Esophagus (tissue), 2 donors: Measurements from ENCODE around the gene TEX28. TPM values are rescaled to one million over a fixed set of nuclear protein-coding genes. Genes with fewer than 3 reads are reported as not detected.
"Not testable (repeated sequence)": the region's sequence is repeated elsewhere in the genome, so short reads cannot be mapped to it uniquely, and the experiment has no call there.

ENCODE experiments used
- H3K27ac ChIP-seq, 2 donors: one replicate each; pipeline ENCODE4 v1.5.1; 2013; ENCODE audit warnings: low read depth in 2 of 2, mild to moderate bottlenecking in 2 of 2, inconsistent platforms in 1 of 2, low read length in 1 of 2, moderate library complexity in 1 of 2
- H3K27me3 ChIP-seq, 2 donors: one replicate each; pipeline ENCODE4 v1.6.1; 2013; ENCODE audit warnings: low read length in 2 of 2, control low read depth in 1 of 2, mild to moderate bottlenecking in 1 of 2; ENCODE audit not compliant: insufficient read depth in 2 of 2, control insufficient read depth in 1 of 2
- H3K36me3 ChIP-seq, 2 donors: one replicate each; pipeline ENCODE4 v1.6.1; 2013; ENCODE audit warnings: low read length in 1 of 2; ENCODE audit not compliant: control insufficient read depth in 2 of 2, insufficient read depth in 2 of 2
- H3K4me1 ChIP-seq, 2 donors: one replicate each; pipeline ENCODE4 v1.6.1; 2013; ENCODE audit warnings: low read length in 1 of 2; ENCODE audit not compliant: control insufficient read depth in 2 of 2, insufficient read depth in 2 of 2
- H3K4me3 ChIP-seq, 2 donors: one replicate each; pipeline ENCODE4 v1.5.1; 2013; ENCODE audit warnings: low read length in 2 of 2, mild to moderate bottlenecking in 2 of 2, low read depth in 1 of 2, moderate library complexity in 1 of 2
- H3K9me3 ChIP-seq, 2 donors: one replicate each; pipeline ENCODE4 v1.6.1; 2013; ENCODE audit warnings: mild to moderate bottlenecking in 2 of 2, low read depth in 1 of 2, low read length in 1 of 2, moderate library complexity in 1 of 2; ENCODE audit not compliant: control insufficient read depth in 2 of 2, insufficient read depth in 1 of 2
- WGBS, 2 donors: extraction: QIAGEN DNeasy Blood & Tissue Kit; methylation state at CpG; one replicate each; pipeline ENCODE4 v1.1.7; 2013; 5-methylcytosine and 5-hydroxymethylcytosine counted together
- polyA plus RNA-seq, 2 donors: library from polyadenylated mRNA; stranded (reverse); fragments of 200-250 nt; gene quantifications; one replicate each; pipeline ENCODE4 v1.2.3, GENCODE V29; 2013
- donor health status: healthy with polysubstance abuse.
- donor health status: Bipolar disorder and iron deficiency.

TEX28 gene
- polyA plus RNA-seq, 2 donors: not detected

DNA sequence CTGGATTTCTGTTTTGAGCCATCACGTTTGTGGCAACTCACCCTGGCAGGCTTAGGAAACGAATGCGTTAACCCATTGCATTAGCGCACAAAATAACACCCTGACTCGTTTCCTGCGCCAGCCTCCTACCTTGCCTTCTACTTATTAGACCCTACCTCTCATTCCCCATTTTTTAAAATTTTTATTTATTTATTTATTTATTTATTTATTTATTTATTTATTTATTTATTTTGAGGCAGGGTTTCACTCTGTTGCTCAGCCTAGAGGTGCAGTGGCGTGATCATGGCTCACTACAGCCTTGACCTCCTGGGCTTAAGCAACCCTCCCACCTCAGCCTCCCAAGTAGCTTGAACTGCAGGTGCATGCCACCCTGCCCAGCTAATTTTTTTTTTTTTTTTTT, 8.1 kb upstream of the TEX28 start:
- not testable (repeated sequence) for H3K4me1 ChIP-seq, H3K27ac ChIP-seq, H3K27me3 ChIP-seq, H3K9me3 ChIP-seq, H3K4me3 ChIP-seq, H3K36me3 ChIP-seq
- 82 to 83% methylated on average over 7 of the region's 7 CpGs for WGBS, 2 donors

DNA sequence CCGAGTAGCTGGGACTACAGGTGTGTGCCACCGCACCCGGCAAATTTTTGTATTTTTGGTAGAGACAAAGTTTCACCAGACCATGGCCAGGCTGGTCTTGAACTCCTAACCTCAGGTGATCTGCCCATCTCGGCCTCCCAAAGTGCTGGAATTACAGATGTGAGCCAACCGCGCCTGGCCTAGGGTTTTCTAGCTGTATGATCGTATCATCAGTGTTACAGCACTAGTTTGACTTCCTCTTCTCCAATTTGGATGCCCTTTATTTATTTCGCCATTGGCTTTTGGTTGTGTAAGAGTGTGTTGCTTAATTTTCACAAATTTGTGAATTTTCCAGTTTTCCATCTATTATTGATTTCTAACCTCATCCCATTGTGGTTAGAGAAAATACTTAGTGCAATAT, 5.9 kb upstream of the TEX28 start:
- WGBS, 2 donors: 89% methylated on average over 8 of the region's 8 CpGs
- H3K4me1 ChIP-seq: no peaks in the 10 kb centered on the region
- H3K9me3 ChIP-seq: peaks cover 0 to 2% of the 10 kb centered on the region in 2 donors
- H3K27ac ChIP-seq: no peak overlapping the region
- H3K27me3 ChIP-seq: peaks cover 0 to 3% of the 10 kb centered on the region in 2 donors
- no peak overlapping the region for H3K4me3 ChIP-seq
- no peaks in the 10 kb centered on the region for H3K36me3 ChIP-seq

DNA sequence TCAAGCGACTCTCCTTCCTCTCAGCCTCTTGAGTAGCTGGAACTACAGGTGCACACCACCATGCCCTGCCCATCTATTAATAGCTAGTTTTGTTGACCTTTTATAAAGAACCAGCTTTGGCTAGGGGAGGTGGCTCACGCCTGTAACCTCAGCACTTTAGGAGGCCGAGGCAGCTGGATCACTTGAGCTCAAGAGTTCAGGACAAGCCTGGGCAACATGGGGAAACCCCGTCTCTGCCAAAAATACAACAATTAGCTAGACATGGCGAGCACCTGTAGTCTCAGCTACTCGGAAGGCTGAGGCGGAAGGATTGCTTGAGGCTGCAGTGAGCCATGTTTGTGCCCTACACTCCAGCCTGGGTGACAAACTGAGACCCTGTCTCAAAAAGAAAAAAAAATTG, 3.4 kb upstream of the TEX28 start:
- no peaks in the 10 kb centered on the region for H3K27me3 ChIP-seq
- H3K27ac ChIP-seq: no peak overlapping the region
- no peak overlapping the region for H3K4me3 ChIP-seq
- WGBS, 2 donors: 57 to 66% methylated on average over 7 of the region's 7 CpGs
- H3K36me3 ChIP-seq: no peaks in the 10 kb centered on the region
- no peaks in the 10 kb centered on the region for H3K4me1 ChIP-seq
- H3K9me3 ChIP-seq: peaks cover 0 to 5% of the 10 kb centered on the region in 2 donors

DNA sequence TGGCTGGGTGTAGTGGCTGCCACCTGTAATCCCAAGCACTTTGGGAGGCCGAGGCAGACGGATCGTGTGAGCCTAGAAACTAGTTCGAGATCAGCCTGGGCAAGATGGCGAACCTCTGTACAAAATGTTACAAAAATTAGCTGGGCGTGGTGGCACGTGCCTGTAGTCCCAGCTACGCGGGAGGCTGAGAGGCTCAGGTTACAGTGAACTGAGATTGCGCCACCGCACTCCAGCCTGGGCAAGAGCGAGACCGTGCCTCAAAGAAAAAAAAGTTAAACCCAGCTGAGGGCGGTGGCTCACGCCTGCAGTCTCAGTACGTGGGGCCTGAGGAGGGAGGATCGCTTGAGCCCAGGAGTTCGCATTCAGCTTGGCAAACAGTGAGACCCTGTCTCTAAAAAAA, 1.8 kb upstream of the TEX28 start:
- Histone ChIP-seq H3K4me1 (no peaks in the 10 kb centered on the region), H3K4me3 (no peak overlapping the region), H3K27ac (no peak overlapping the region), H3K36me3 (no peaks in the 10 kb centered on the region), H3K27me3 (no peaks in the 10 kb centered on the region), H3K9me3 (peaks cover 0 to 5% of the 10 kb centered on the region in 2 donors)
- 90 to 92% methylated on average over 18 of the region's 18 CpGs for WGBS, 2 donors

DNA sequence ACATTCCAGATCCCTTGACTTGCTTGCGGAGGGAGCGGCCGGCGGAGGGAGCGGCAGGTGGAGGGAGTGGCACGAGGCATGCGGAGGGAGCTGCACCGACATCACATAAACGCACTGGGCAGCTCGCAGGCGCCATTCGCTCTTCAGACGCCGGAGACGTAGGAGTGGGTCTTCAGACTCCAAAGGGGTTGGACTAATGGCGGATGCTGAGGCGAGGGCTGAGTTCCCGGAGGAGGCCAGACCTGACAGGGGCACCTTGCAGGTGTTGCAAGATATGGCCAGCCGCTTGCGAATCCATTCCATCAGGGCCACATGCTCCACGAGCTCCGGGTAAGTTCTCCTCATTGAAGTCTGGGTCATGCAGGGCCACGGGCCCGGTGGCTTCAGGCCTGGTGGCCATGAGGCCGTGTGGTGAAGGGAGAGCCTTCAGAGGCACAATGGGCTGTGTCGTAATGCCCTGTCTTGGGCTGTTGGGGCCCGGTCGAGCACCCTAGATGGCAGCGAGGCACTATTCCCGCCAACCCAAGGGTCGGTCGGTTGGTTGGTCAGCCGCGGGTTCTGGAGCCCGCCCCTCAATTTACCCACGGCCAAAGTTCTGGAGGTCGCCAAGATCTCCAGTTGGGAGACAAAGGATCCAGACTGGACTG, 863 bp upstream of the TEX28 start, which contains the start of gene TKTL1:
TSS of gene TKTL1 (plus strand) at position 132 of the 647 bp plus-strand sequence. CDS start at position 197, 65 bp downstream.
- Histone ChIP-seq H3K27me3 (no peaks in the 10 kb centered on the region), H3K4me3 (no peak within 1 kb of the TSS), H3K4me1 (no peaks in the 10 kb centered on the region), H3K27ac (no peak within 1 kb of the TSS), H3K36me3 (no peaks in the 10 kb centered on the region), H3K9me3 (peaks cover 0 to 5% of the 10 kb centered on the region in 2 donors)
- WGBS, 2 donors: 96 to 98% methylated on average over 37 of the region's 37 CpGs

DNA sequence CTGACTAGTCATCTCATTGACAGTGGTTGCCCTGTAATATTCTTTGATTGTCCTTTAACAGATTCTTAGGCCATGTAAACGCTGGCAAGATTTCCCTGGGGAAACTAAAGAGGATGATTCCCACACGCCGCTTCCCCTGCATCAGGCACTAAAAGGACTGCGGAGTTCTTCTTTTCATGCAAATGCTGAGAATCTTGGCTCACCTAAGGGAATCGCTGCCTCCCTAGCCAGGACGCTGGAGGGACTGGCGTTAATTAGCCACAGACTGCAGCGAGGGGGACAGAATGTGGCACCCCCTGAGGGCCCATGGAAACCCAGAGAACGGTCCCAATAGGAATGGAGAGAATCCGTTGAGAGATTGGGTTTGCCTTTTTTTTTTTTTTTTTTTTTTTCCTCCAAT, 8.5 kb downstream of the TEX28 start:
- H3K4me3 ChIP-seq, H3K4me1 ChIP-seq, H3K36me3 ChIP-seq, H3K27ac ChIP-seq, H3K27me3 ChIP-seq, H3K9me3 ChIP-seq: not testable (repeated sequence)
- no CpG with 5 or more reads among the region's 10 CpGs for WGBS, 2 donors

DNA sequence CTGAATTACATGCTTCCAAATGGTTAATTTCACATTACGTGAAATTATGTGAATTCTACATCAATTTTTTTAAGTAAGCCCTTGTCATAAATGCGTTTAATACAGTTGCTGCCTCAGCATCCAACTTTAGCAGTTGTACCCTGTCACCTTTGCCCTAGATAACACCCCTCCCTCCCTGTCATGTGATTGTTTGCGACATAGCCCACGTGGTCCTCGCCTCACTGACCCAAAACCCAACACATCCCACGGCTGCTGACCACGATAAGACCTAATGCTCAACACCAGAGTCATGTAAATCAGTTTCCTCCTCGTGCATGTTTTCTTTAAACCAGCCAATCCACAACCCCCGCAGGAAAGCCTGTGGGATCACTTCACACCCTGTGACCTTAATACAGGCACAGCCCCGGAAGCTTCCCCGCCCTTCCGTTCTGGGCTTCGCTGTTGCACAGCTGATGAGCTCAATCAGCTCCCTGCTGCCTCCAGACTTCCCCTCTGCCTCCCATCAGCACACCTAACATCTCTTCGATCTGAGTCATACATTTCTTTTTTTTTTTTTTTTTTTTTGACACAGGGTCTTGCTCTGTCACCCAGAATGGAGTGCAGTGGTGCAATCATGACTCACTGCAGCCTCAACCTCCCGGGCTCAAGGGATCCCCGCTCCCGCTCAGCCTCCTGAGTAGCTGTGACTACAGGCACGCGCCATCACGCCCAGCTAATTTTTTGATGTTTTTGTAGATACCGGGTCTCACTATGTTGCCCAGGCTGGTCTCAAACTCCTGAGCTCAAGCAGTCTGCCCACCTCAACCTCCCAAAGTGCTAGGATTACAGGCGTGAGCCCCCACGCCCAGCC, 10.2 kb downstream of the TEX28 start:
- H3K9me3 ChIP-seq, H3K27ac ChIP-seq, H3K27me3 ChIP-seq, H3K4me1 ChIP-seq, H3K4me3 ChIP-seq, H3K36me3 ChIP-seq: not testable (repeated sequence)
- WGBS, 2 donors: no CpG with 5 or more reads among the region's 23 CpGs

DNA sequence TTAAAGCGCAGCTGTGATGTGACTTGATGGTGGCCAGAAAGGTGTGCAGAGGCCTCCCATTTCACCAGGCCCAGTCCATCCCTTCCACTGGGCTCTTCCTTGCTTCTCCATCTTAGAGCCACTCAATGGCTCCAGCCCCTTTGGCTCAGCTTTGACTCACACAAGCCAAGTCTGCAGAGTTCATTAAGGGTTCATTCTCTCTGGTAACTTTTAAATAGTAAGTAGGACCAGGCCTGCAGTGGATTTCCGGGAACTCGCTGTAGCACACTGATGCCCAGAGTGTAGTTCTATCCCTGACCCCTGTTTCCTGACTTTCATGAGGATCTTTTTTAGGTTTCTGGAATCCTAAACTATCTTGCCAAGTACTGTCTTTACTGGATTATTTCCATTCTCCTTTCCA, 25.7 kb downstream of the TEX28 start:
- H3K27me3 ChIP-seq, H3K9me3 ChIP-seq, H3K36me3 ChIP-seq, H3K4me1 ChIP-seq, H3K27ac ChIP-seq, H3K4me3 ChIP-seq: not testable (repeated sequence)
- WGBS, 2 donors: no CpG with 5 or more reads among the region's 3 CpGs

DNA sequence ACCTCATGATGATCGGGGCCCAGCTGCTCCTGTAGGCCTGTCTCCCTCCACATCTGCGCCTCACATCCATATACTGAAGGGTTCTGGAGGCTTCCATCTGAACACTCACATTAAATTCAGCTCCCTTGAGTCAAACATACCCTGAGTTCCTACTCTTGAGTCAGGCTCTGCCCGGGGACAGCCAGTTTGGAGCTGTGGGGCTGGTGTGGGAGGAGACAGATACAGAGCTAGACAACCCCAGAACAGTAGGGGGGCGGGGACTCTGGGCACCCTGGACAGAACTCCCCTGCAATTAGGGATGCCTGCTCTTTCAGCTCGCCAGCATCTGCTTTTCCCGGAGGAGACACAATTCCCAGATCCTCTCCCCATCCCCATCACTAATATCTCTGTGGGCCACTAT, 31.9 kb downstream of the TEX28 start:
- no CpG with 5 or more reads among the region's 6 CpGs for WGBS, 2 donors

DNA sequence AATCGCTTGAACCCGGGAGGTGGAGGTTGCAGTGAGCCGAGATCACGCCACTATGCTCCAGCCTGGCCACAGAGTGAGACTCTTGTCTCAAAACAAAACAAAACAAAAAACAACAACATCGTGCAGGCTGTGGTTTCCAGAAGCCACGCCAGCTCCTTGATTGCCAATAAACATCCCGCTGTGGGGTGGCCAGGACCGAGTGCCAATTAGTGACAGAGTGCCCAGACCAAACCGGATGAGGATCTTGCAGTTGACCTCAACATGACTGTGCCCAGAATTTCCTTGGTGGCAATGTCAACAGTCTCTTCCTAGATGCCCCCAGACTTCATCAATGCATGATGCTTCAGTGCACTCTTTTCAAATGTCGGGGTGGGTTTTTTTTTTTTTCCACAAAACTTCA, 36.2 kb downstream of the TEX28 start:
- no CpG with 5 or more reads among the region's 10 CpGs for WGBS, 2 donors
- H3K27ac ChIP-seq, H3K4me3 ChIP-seq, H3K27me3 ChIP-seq, H3K4me1 ChIP-seq, H3K9me3 ChIP-seq, H3K36me3 ChIP-seq: not testable (repeated sequence)

More for the DNA sequence above, 31.9 kb downstream of the TEX28 start:
- H3K27me3 ChIP-seq, H3K27ac ChIP-seq, H3K4me3 ChIP-seq, H3K4me1 ChIP-seq, H3K9me3 ChIP-seq, H3K36me3 ChIP-seq: not testable (repeated sequence)
